Loucy (cell line): ENCODE measurements around the gene MAN2B2.

Experiments
- H2AFZ ChIP-seq: fragments of 200-600 bp; sonication (generic); 2 replicates; pipeline ENCODE4 v1.6.0; 2016; ENCODE audit warnings: antibody characterized with exemption, mild to moderate bottlenecking, low read length, moderate library complexity
- H3F3A ChIP-seq: fragments of 200-600 bp; 2 replicates; pipeline ENCODE4 v1.6.0; 2016; ENCODE audit warnings: antibody characterized with exemption, low read depth, mild to moderate bottlenecking
- H3K27me3 ChIP-seq: fragments of 200-600 bp; sonication (generic); 2 replicates; pipeline ENCODE4 v1.6.1; 2014; ENCODE audit warnings: low read length, mild to moderate bottlenecking; ENCODE audit not compliant: insufficient read depth, poor library complexity, severe bottlenecking
- H3K36me3 ChIP-seq: fragments of 200-600 bp; sonication (generic); 2 replicates; pipeline ENCODE4 v1.6.1; 2016; ENCODE audit warnings: low read length; ENCODE audit not compliant: insufficient read depth
- H3K4me1 ChIP-seq: fragments of 200-600 bp; sonication (generic); 2 replicates; pipeline ENCODE4 v1.5.1; 2014; ENCODE audit warnings: low read length, mild to moderate bottlenecking; ENCODE audit not compliant: insufficient read depth, poor library complexity, severe bottlenecking
- H3K4me2 ChIP-seq: fragments of 200-600 bp; sonication (generic); 2 replicates; pipeline ENCODE4 v1.6.0; 2014; ENCODE audit warnings: antibody characterized with exemption, low read length, low read depth, mild to moderate bottlenecking; ENCODE audit not compliant: poor library complexity, severe bottlenecking
- H3K4me3 ChIP-seq: fragments of 200-600 bp; sonication (generic); 2 replicates; pipeline ENCODE4 v1.5.1; 2014; ENCODE audit warnings: low read length, mild to moderate bottlenecking, mixed read lengths; ENCODE audit not compliant: poor library complexity, severe bottlenecking
- H3K79me2 ChIP-seq: fragments of 200-600 bp; sonication (generic); 2 replicates; pipeline ENCODE4 v1.6.1; 2014; ENCODE audit warnings: low read length; ENCODE audit not compliant: insufficient read depth
- H3K9ac ChIP-seq: fragments of 200-600 bp; sonication (generic); 2 replicates; pipeline ENCODE4 v1.6.0; 2014; ENCODE audit warnings: mild to moderate bottlenecking, low read depth, low read length, moderate library complexity; ENCODE audit not compliant: poor library complexity, severe bottlenecking
- H3K9me2 ChIP-seq: fragments of 200-600 bp; sonication (generic); replicated peaks from 2 replicates; pipeline ENCODE4 v1.6.1; 2016; ENCODE audit warnings: low read depth, low read length, mixed read lengths
- H3K9me3 ChIP-seq: fragments of 200-600 bp; sonication (generic); 2 replicates; pipeline ENCODE4 v1.6.1; 2014; ENCODE audit warnings: mild to moderate bottlenecking, antibody characterized with exemption, low read length, low read depth; ENCODE audit not compliant: insufficient read depth
- H4K20me1 ChIP-seq: fragments of 200-600 bp; sonication (generic); 2 replicates; pipeline ENCODE4 v1.6.0; 2014; ENCODE audit warnings: antibody characterized with exemption, low read length, mild to moderate bottlenecking; ENCODE audit not compliant: insufficient read depth, poor library complexity, severe bottlenecking
- CTCF ChIP-seq: fragments of 200-600 bp; sonication (generic); conservative IDR thresholded peaks from 2 replicates; pipeline ENCODE4 v1.5.1; 2014; ENCODE audit warnings: mild to moderate bottlenecking, antibody characterized with exemption, low read length
- EZH2phosphoT487 ChIP-seq: fragments of 200-600 bp; IDR thresholded peaks from 2 replicates; pipeline ENCODE4 v1.6.1; 2018; ENCODE audit warnings: antibody characterized with exemption, mild to moderate bottlenecking, moderate library complexity, borderline replicate concordance

The MAN2B2 gene

DNA sequence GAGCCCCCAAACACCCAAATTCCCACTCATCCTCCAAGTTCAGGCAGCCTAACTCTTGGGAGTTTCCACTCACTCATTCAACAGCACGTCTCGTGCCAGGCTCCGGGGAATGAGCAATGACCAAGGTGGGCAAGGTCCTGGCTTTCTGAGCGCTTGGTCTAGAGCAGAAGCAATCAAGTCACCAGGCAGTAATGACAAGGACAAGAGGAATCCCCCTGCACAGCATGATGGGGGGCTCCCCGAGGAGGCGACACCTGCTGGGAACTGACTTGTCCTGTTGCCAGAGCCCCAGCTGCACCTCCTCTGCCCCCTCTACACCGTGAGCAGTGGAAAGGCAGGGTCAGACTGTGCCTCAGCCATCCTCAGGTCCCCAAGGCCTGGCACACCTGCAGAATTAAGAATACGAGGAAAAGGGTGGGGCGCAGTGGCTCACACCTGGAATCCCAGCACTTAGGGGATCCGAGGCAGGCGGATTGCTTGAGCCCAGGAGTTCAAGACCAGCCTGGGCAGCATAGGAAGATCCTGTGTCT is 39.8 kb downstream of the MAN2B2 start:
- H3K36me3 ChIP-seq: peaks cover 29% of the 10 kb centered on the region; the same call in 1 of the 2 replicates

GRCh38 chr4:6616087-6616995 is 41.4 kb downstream of the MAN2B2 start:
- no peaks in the 10 kb centered on the region for H3K9me3 ChIP-seq
- no peaks in the 10 kb centered on the region for H3K4me1 ChIP-seq
- no peaks in the 10 kb centered on the region for H3K27me3 ChIP-seq
- H3K4me2 ChIP-seq: no peak overlapping the region
- H3F3A ChIP-seq: no peaks in the 10 kb centered on the region
- H3K9me2 ChIP-seq: no peaks in the 10 kb centered on the region
- no peak overlapping the region for H3K9ac ChIP-seq
- no peak overlapping the region for H3K4me3 ChIP-seq
- no peak for TF ChIP-seq EZH2phosphoT487
- no peak for TF ChIP-seq CTCF
- H3K79me2 ChIP-seq: no peaks in the 10 kb centered on the region
- H2AFZ ChIP-seq: no peak overlapping the region
- peaks cover 25% of the 10 kb centered on the region; the same call in 1 of the 2 replicates for H3K36me3 ChIP-seq
- no peaks in the 10 kb centered on the region for H4K20me1 ChIP-seq

More for the DNA sequence above, 39.8 kb downstream of the MAN2B2 start:
- Histone ChIP-seq H3K27me3 (no peaks in the 10 kb centered on the region), H3K4me2 (no peak overlapping the region), H3K4me1 (no peaks in the 10 kb centered on the region), H3K4me3 (no peak overlapping the region), H4K20me1 (no peaks in the 10 kb centered on the region), H3K9me3 (no peaks in the 10 kb centered on the region), H3F3A (no peaks in the 10 kb centered on the region), H3K9me2 (no peaks in the 10 kb centered on the region), H2AFZ (no peak overlapping the region), H3K79me2 (no peaks in the 10 kb centered on the region), H3K9ac (no peak overlapping the region)
- TF ChIP-seq EZH2phosphoT487 (no peak), CTCF (no peak)

DNA sequence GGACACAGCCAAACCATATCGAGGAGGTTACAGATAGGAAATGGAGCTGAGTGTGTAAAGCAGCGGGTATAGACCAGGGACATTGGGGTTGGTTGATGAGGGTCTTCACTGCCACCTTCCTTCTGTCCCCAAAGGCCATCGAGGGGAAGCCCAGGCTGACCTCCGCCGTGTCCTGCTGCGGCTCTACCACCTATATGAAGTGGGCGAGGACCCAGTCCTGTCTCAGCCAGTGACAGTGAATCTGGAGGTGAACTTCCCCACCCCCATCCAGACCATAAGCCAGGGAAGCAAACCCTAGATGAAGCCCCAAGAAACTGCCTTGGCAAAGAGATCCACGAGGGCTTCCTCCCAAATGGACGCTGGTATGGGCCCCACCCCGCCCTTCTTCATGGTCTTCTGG is 42.3 kb downstream of the MAN2B2 start:
- Histone ChIP-seq H3K4me1 (no peaks in the 10 kb centered on the region), H3K9me2 (no peaks in the 10 kb centered on the region), H3K36me3 (peaks cover 17% of the 10 kb centered on the region; the same call in 1 of the 2 replicates), H2AFZ (no peak overlapping the region), H3F3A (no peaks in the 10 kb centered on the region), H3K27me3 (no peaks in the 10 kb centered on the region), H4K20me1 (no peaks in the 10 kb centered on the region), H3K4me3 (no peak overlapping the region), H3K9me3 (no peaks in the 10 kb centered on the region), H3K4me2 (no peak overlapping the region), H3K79me2 (no peaks in the 10 kb centered on the region), H3K9ac (no peak overlapping the region)
- TF ChIP-seq CTCF (no peak), EZH2phosphoT487 (no peak)
